ENCODE results near the gene RAB17. TPM values are rescaled to one million over a fixed set of nuclear protein-coding genes. Genes with fewer than 3 reads are reported as not detected.
A peak's percentile ranks its signal among the peaks of the same experiment; 100 is the strongest.

The RAB17 gene
- total RNA-seq, 2 experiments from 2014 or later: 0.14 to 0.69 TPM

DNA sequence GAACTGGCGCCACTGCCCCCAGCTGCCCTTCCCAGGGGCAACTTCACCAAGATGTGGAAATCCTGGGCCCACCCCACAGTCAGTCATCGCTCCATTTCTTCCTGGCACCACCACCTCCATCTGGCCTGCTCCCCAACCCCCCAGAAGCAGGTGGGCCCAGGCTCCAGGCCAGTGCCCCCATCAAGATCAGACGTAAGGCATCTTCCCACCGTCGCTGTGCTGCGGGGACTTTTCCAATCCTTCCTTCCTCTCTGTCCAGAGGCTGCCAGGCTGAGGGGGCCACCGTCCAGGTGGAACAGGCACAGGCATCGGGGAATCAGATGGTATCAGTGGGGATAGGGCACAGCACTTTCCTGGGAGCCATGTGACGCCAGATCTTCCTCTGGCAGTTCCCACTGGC lies 16.1 kb downstream of the RAB17 start:
- Mint-ChIP-seq H3K9me3 (no peaks in the 10 kb centered on the region), H3K4me1 (ENCODE audit: low read depth) (peaks cover 6% of the 10 kb centered on the region), H3K36me3 (ENCODE audit: low read depth) (no peaks in the 10 kb centered on the region), H3K27ac (no peak overlapping the region), H3K27me3 (peaks cover 3% of the 10 kb centered on the region), H3K4me3 (no peak overlapping the region)
- ATAC-seq (no peak), DNase-seq (no peak)
- ChIA-PET CTCF (interaction anchor here (0.9 to 8.2 kb wide), 3 partner anchors 62 to 420 kb away, joined by 3 to 285 read pairs (median 3); no protein-coding TSS in a partner anchor), POLR2A (no interaction called here)
- intact Hi-C loops (cut with micrococcal nuclease): no loop called here
- TF ChIP-seq, protein P1, sequence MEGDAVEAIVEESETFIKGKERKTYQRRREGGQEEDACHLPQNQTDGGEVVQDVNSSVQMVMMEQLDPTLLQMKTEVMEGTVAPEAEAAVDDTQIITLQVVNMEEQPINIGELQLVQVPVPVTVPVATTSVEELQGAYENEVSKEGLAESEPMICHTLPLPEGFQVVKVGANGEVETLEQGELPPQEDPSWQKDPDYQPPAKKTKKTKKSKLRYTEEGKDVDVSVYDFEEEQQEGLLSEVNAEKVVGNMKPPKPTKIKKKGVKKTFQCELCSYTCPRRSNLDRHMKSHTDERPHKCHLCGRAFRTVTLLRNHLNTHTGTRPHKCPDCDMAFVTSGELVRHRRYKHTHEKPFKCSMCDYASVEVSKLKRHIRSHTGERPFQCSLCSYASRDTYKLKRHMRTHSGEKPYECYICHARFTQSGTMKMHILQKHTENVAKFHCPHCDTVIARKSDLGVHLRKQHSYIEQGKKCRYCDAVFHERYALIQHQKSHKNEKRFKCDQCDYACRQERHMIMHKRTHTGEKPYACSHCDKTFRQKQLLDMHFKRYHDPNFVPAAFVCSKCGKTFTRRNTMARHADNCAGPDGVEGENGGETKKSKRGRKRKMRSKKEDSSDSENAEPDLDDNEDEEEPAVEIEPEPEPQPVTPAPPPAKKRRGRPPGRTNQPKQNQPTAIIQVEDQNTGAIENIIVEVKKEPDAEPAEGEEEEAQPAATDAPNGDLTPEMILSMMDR (IDR thresholded peaks at IDR 0.05): no peak

DNA sequence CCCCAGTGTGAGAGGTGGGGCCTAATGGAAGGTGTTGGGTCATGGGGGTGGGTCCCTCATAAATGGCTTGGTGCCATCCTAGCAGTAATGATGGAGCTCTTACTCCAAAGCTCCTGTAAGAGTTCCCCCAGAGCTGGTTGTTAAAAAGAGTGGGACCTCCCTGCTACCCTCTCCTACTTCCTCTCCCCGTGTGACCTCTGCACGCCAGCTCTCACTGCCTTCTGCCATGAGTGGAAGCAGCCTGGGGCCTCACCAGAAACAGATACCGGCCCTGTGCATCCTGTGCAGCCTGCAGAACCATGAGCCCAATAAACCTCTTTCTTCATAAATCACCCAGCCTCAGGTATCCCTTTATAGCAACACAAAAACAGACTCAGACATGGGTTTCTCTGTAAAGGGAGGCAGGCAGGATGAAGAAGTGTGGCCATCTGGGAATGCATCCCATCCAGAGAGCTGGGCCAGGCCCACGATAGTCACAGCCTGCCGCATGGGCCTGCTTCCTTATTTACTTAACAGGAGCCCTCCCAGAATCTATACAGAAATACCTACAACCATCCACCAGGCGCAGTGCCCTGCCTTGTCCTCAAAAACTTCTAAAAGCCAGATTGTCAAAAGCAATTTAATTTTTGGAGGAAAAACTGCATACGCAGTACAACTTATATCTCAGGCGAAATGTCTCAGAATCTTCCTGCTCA lies 16.7 kb downstream of the RAB17 start:
- Mint-ChIP-seq H3K9me3 (no peaks in the 10 kb centered on the region), H3K36me3 (ENCODE audit: low read depth) (no peaks in the 10 kb centered on the region), H3K27ac (no peak overlapping the region), H3K4me1 (ENCODE audit: low read depth) (peaks cover 6% of the 10 kb centered on the region), H3K27me3 (peaks cover 3% of the 10 kb centered on the region), H3K4me3 (no peak overlapping the region)
- intact Hi-C loops (cut with micrococcal nuclease): no loop called here
- DNase-seq (no peak), ATAC-seq (no peak)
- POLR2A ChIA-PET: no interaction called here
- CTCF ChIA-PET: interaction anchor here (1.2 to 8.2 kb wide), 3 partner anchors 45 to 419 kb away, joined by 3 to 285 read pairs (median 7); no protein-coding TSS in a partner anchor
- TF ChIP-seq, protein P1 (IDR thresholded peaks at IDR 0.05): no peak

DNA sequence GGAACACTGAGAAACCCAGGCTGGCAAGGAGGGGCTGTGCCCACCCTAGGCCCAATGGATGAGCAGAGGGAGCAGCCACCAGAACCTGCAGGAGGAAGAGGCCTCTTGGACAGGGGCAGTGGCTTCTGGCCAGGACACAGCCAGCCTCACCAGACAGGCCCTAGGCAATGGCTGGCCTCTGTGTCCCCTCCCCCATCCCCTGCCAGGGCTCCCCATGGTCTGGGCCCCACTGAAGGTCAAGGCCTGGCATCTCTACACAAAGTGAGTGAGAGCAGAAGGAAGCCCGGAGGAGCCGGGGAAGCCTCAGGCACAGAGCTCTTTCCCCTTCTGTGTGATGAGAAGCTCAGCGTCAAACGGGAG lies 17.8 kb downstream of the RAB17 start:
- Mint-ChIP-seq H3K4me1 (ENCODE audit: low read depth) (peaks cover 6% of the 10 kb centered on the region), H3K4me3 (no peak overlapping the region), H3K36me3 (ENCODE audit: low read depth) (no peaks in the 10 kb centered on the region), H3K9me3 (no peaks in the 10 kb centered on the region), H3K27ac (no peak overlapping the region), H3K27me3 (peaks cover 3% of the 10 kb centered on the region)
- TF ChIP-seq, protein P1 (IDR thresholded peaks at IDR 0.05): no peak
- no peak for ATAC-seq
- intact Hi-C loops (cut with micrococcal nuclease): no loop called here
- ChIA-PET CTCF (interaction anchor here (0.6 to 8.2 kb wide), 41 partner anchors 8 to 452 kb away, joined by 3 to 285 read pairs (median 7); partner anchors contain the start of gene RAB17), POLR2A (interaction anchor here (1.0 to 1.6 kb wide), 3 partner anchors 9 to 60 kb away, joined by 3 to 8 read pairs (median 4); no protein-coding TSS in a partner anchor)
- no peak for DNase-seq

DNA sequence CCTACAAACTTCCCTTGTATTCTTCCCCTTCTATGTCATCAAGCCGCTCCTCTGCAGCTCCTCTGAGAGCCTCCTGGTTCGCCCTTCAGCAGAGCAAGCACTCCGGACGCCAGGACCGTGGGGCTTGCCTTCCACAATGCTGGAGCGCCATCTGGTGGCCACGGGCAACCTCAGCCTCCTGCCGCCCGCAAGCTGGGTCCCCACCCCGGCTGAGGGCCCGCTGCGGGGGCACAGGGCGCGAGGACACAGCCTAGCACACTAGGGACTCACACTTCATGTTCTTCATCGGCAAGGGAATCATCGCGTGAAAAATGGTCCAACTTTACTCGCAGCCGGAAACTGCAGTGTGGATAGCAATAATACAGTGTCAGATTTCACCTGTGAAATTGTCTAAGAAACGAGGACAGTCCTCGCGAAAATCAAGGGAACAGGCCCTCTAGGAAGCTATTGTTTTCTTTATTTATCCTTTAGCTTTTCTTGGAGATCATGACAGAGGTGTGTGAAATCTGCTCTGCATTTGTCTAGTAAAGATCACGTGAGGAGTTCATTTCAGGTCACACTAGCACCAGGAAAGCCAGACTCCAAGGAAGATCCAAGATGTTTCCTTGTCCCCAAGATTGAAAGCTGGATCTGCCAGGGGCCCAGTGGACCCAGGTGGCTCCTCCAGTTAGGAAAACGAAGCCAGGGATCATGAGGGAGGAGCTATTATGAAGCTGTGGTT lies 18.4 kb downstream of the RAB17 start:
- DNase-seq: peak; percentile 90
- Mint-ChIP-seq H3K36me3 (ENCODE audit: low read depth) (no peaks in the 10 kb centered on the region), H3K27me3 (peaks cover 3% of the 10 kb centered on the region), H3K9me3 (no peaks in the 10 kb centered on the region), H3K4me1 (ENCODE audit: low read depth) (peaks cover 6% of the 10 kb centered on the region), H3K27ac (no peak overlapping the region), H3K4me3 (no peak overlapping the region)
- peak; percentile 98 for ATAC-seq
- CTCF ChIA-PET: interaction anchor here (0.6 to 8.2 kb wide), 70 partner anchors 9 to 541 kb away, joined by 3 to 285 read pairs (median 5); partner anchors contain the start of gene RAB17
- TF ChIP-seq, protein P1 (IDR thresholded peaks at IDR 0.05): peak; percentile 98
- POLR2A ChIA-PET: interaction anchor here (1.0 to 1.6 kb wide), 4 partner anchors 9 to 63 kb away, joined by 3 to 8 read pairs (median 4); no protein-coding TSS in a partner anchor
- intact Hi-C loops (cut with micrococcal nuclease): no loop called here
